Small intestine (tissue), 7 donors: ENCODE results near the gene NBPF6. TPM values are rescaled to one million over a fixed set of nuclear protein-coding genes. Genes with fewer than 3 reads are reported as not detected.
"Not testable (repeated sequence)": the region's sequence is repeated elsewhere in the genome, so short reads cannot be mapped to it uniquely, and the experiment has no call there.

Experiments
- DNase-seq, 2 donors: peaks; one replicate each; pipeline versions ENCODE4 v3.0.0 to v3.0.0-alpha.2; 2013
- FAIRE-seq: peaks from 2 replicates; lab custom pipeline; 2012; peaks lifted over from hg19 to GRCh38; lab: Jason Lieb, UNC
- H3K27ac ChIP-seq, 3 donors: one replicate each; pipeline ENCODE4 v1.5.1; 2013; ENCODE audit warnings: low read length in 2 of 3, mild to moderate bottlenecking in 2 of 3, control low read depth in 1 of 3, inconsistent platforms in 1 of 3, low read depth in 1 of 3, moderate library complexity in 1 of 3
- H3K27me3 ChIP-seq, 3 donors: one replicate each; pipeline ENCODE4 v1.6.1; 2013; ENCODE audit warnings: low read length in 3 of 3, inconsistent platforms in 1 of 3; ENCODE audit not compliant: control insufficient read depth in 3 of 3, insufficient read depth in 3 of 3
- H3K36me3 ChIP-seq, 3 donors: one replicate each; pipeline ENCODE4 v1.6.1; 2013; ENCODE audit warnings: low read length in 3 of 3, inconsistent platforms in 1 of 3, low read depth in 1 of 3, mild to moderate bottlenecking in 1 of 3, moderate library complexity in 1 of 3; ENCODE audit not compliant: control insufficient read depth in 3 of 3, insufficient read depth in 2 of 3
- H3K4me1 ChIP-seq, 3 donors: one replicate each; pipeline ENCODE4 v1.6.1; 2013; ENCODE audit warnings: low read length in 2 of 3, inconsistent platforms in 1 of 3, low read depth in 1 of 3, mild to moderate bottlenecking in 1 of 3, moderate library complexity in 1 of 3; ENCODE audit not compliant: control insufficient read depth in 3 of 3, insufficient read depth in 2 of 3
- H3K4me3 ChIP-seq, 3 donors: one replicate each; pipeline ENCODE4 v1.5.1; 2013; ENCODE audit warnings: low read length in 3 of 3, control low read depth in 1 of 3, inconsistent platforms in 1 of 3, low read depth in 1 of 3, mild to moderate bottlenecking in 1 of 3, moderate library complexity in 1 of 3
- H3K9me3 ChIP-seq, 2 donors: one replicate each; pipeline ENCODE4 v1.6.1; 2013; ENCODE audit warnings: low read depth in 1 of 2, low read length in 1 of 2; ENCODE audit not compliant: control insufficient read depth in 2 of 2, insufficient read depth in 1 of 2
- WGBS, 3 donors: extraction: QIAGEN DNeasy Blood & Tissue Kit; methylation state at CpG; one replicate each; pipeline ENCODE4 v1.1.7; 2013; 5-methylcytosine and 5-hydroxymethylcytosine counted together
- polyA plus RNA-seq, 4 donors: library from polyadenylated mRNA; stranded (reverse) in 3 of 4; unstranded in 1 of 4; fragments of 200-250 nt in 3 of 4; fragments of 120-200 nt in 1 of 4; gene quantifications; one replicate each; pipeline versions ENCODE4 v1.2.1 to v1.2.3, GENCODE V29; 2013
- donor health status: healthy with polysubstance abuse.
- donor health status: control.
- donor health status: control.
- donor health status: Bipolar disorder and iron deficiency.
- donor health status: healthy.

The NBPF6 gene
- polyA plus RNA-seq, 4 donors, result 0.09 to 0.55 TPM; not detected in 2

GRCh38 chr1:108482708-108483107 is 32.6 kb downstream of the NBPF6 start:
- Histone ChIP-seq H3K9me3 (peaks cover 0 to 4% of the 10 kb centered on the region in 2 donors), H3K4me3 (no peak overlapping the region), H3K4me1 (no peaks in the 10 kb centered on the region), H3K27me3 (no peaks in the 10 kb centered on the region), H3K36me3 (no peaks in the 10 kb centered on the region), H3K27ac (no peak overlapping the region)
- FAIRE-seq (no peak), DNase-seq (peak in 1 of 2 donors; percentile 75)
- 10 to 42% (median 19%) methylated on average over 1 of the region's 1 CpG for WGBS, 3 donors

GRCh38 chr1:108485990-108486389 is 35.8 kb downstream of the NBPF6 start:
- H3K4me1 ChIP-seq, H3K36me3 ChIP-seq, H3K27ac ChIP-seq, FAIRE-seq, H3K4me3 ChIP-seq, H3K27me3 ChIP-seq, H3K9me3 ChIP-seq, DNase-seq: not testable (repeated sequence)
- 85 to 90% (median 88%) methylated on average over 5 of the region's 5 CpGs for WGBS, 3 donors

GRCh38 chr1:108486707-108487106 is 36.6 kb downstream of the NBPF6 start:
- not testable (repeated sequence) for H3K27me3 ChIP-seq, H3K36me3 ChIP-seq, FAIRE-seq, H3K9me3 ChIP-seq, DNase-seq, H3K27ac ChIP-seq, H3K4me3 ChIP-seq, H3K4me1 ChIP-seq
- WGBS, 3 donors, result 89 to 94% (median 92%) methylated on average over 11 of the region's 11 CpGs

GRCh38 chr1:108495008-108495407 is 44.9 kb downstream of the NBPF6 start:
- not testable (repeated sequence) for H3K4me3 ChIP-seq, H3K27ac ChIP-seq, H3K9me3 ChIP-seq, H3K4me1 ChIP-seq, H3K27me3 ChIP-seq, DNase-seq, FAIRE-seq, H3K36me3 ChIP-seq
- 86 to 97% (median 93%) methylated on average over 1 of the region's 1 CpG for WGBS, 3 donors

GRCh38 chr1:108496856-108497255 is 46.7 kb downstream of the NBPF6 start:
- 82 to 89% (median 83%) methylated on average over 4 of the region's 4 CpGs for WGBS, 3 donors
- not testable (repeated sequence) for H3K9me3 ChIP-seq, DNase-seq, H3K27ac ChIP-seq, H3K36me3 ChIP-seq, H3K4me3 ChIP-seq, H3K27me3 ChIP-seq, H3K4me1 ChIP-seq, FAIRE-seq

- no peaks in the 10 kb centered on the region for H3K4me1 ChIP-seq
- H3K27ac ChIP-seq, result no peak overlapping the region
- DNase-seq (no peak), FAIRE-seq (no peak)
- no peaks in the 10 kb centered on the region for H3K9me3 ChIP-seq
- no peaks in the 10 kb centered on the region for H3K36me3 ChIP-seq
- H3K4me3 ChIP-seq, result no peak overlapping the region
- 65 to 83% (median 79%) methylated on average over 2 of the region's 2 CpGs for WGBS, 3 donors
- peaks cover 0 to 2% (median 0%) of the 10 kb centered on the region in 3 donors for H3K27me3 ChIP-seq
Measured at GRCh38 chr1:108502138-108502537, 52.0 kb downstream of the NBPF6 start.

- DNase-seq, result no peak
- Histone ChIP-seq H3K27me3 (peaks cover 0 to 2% (median 0%) of the 10 kb centered on the region in 3 donors), H3K4me3 (no peak overlapping the region), H3K36me3 (no peaks in the 10 kb centered on the region), H3K4me1 (no peaks in the 10 kb centered on the region), H3K9me3 (no peaks in the 10 kb centered on the region), H3K27ac (no peak overlapping the region)
- WGBS, 3 donors, result 85 to 95% (median 94%) methylated on average over 2 of the region's 2 CpGs
- FAIRE-seq, result no peak
Measured at GRCh38 chr1:108502624-108503023, 52.5 kb downstream of the NBPF6 start.

- H3K4me3 ChIP-seq, result no peak overlapping the region
- FAIRE-seq (no peak), DNase-seq (no peak)
- no peaks in the 10 kb centered on the region for H3K36me3 ChIP-seq
- H3K9me3 ChIP-seq, result no peaks in the 10 kb centered on the region
- H3K27me3 ChIP-seq, result peaks cover 0 to 2% (median 0%) of the 10 kb centered on the region in 3 donors
- no peaks in the 10 kb centered on the region for H3K4me1 ChIP-seq
- WGBS, 3 donors, result 62 to 73% (median 68%) methylated on average over 5 of the region's 5 CpGs
- no peak overlapping the region for H3K27ac ChIP-seq
Measured at GRCh38 chr1:108503062-108503733, 53.1 kb downstream of the NBPF6 start.

GRCh38 chr1:108504447-108504846 is 54.3 kb downstream of the NBPF6 start:
- DNase-seq (no peak), FAIRE-seq (no peak)
- H3K36me3 ChIP-seq, result no peaks in the 10 kb centered on the region
- H3K4me1 ChIP-seq, result no peaks in the 10 kb centered on the region
- 60 to 86% (median 75%) methylated on average over 1 of the region's 1 CpG for WGBS, 3 donors
- H3K27ac ChIP-seq, result no peak overlapping the region
- no peak overlapping the region for H3K4me3 ChIP-seq
- peaks cover 0 to 2% (median 0%) of the 10 kb centered on the region in 3 donors for H3K27me3 ChIP-seq
- no peaks in the 10 kb centered on the region for H3K9me3 ChIP-seq
